ENCODE data around the gene TMBIM1.

The TMBIM1 gene

GRCh38 chr2:218301176-218301819, 9.0 kb upstream of the TMBIM1 start (continued):
- TF ChIP-seq, protein P1, sequence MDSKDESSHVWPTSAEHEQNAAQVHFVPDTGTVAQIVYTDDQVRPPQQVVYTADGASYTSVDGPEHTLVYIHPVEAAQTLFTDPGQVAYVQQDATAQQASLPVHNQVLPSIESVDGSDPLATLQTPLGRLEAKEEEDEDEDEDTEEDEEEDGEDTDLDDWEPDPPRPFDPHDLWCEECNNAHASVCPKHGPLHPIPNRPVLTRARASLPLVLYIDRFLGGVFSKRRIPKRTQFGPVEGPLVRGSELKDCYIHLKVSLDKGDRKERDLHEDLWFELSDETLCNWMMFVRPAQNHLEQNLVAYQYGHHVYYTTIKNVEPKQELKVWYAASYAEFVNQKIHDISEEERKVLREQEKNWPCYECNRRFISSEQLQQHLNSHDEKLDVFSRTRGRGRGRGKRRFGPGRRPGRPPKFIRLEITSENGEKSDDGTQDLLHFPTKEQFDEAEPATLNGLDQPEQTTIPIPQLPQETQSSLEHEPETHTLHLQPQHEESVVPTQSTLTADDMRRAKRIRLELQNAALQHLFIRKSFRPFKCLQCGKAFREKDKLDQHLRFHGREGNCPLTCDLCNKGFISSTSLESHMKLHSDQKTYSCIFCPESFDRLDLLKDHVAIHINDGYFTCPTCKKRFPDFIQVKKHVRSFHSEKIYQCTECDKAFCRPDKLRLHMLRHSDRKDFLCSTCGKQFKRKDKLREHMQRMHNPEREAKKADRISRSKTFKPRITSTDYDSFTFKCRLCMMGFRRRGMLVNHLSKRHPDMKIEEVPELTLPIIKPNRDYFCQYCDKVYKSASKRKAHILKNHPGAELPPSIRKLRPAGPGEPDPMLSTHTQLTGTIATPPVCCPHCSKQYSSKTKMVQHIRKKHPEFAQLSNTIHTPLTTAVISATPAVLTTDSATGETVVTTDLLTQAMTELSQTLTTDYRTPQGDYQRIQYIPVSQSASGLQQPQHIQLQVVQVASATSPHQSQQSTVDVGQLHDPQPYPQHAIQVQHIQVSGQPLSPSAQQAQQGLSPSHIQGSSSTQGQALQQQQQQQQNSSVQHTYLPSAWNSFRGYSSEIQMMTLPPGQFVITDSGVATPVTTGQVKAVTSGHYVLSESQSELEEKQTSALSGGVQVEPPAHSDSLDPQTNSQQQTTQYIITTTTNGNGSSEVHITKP (tag by site-specific recombination; IDR thresholded peaks at IDR 0.05), result peak; percentile 53; the same call in 1 of the 2 replicates
- TF ChIP-seq SCRT1 (tag by site-specific recombination; IDR thresholded peaks at IDR 0.05; ENCODE audit: borderline replicate concordance), result peak; percentile 69; the same call in 1 of the 2 replicates
- no peak for TF ChIP-seq EGR2 (tag by site-specific recombination; IDR thresholded peaks at IDR 0.05; ENCODE audit: low read depth)
- peak; percentile 77; the same call in 1 of the 2 replicates for TF ChIP-seq ZSCAN30 (tag by site-specific recombination; IDR thresholded peaks at IDR 0.05)
- 0 out of 2 replicates have a peak, but pooled peaks have one; percentile 44 for TF ChIP-seq ZNF24 (tag by site-specific recombination; IDR thresholded peaks at IDR 0.05)
- TF ChIP-seq ZNF2 (tag by site-specific recombination; IDR thresholded peaks at IDR 0.05), result peak; percentile 61; the same call in 1 of the 2 replicates
- TF ChIP-seq ZNF121 (tag by site-specific recombination; IDR thresholded peaks at IDR 0.05), result peak; percentile 92
- TF ChIP-seq ZFP41 (tag by site-specific recombination; IDR thresholded peaks at IDR 0.05; ENCODE audit: borderline replicate concordance), result no peak
- 0 out of 2 replicates have a peak, but pooled peaks have one; percentile 30 for TF ChIP-seq ZFP37 (tag by site-specific recombination; IDR thresholded peaks at IDR 0.05)
- TF ChIP-seq ZSCAN16 (tag by site-specific recombination; IDR thresholded peaks at IDR 0.05), result no peak
- no peak for TF ChIP-seq SP3 (tag by site-specific recombination; IDR thresholded peaks at IDR 0.05)
- TF ChIP-seq YY1 (tag by site-specific recombination; IDR thresholded peaks at IDR 0.05), result no peak
- TF ChIP-seq, protein P2, sequence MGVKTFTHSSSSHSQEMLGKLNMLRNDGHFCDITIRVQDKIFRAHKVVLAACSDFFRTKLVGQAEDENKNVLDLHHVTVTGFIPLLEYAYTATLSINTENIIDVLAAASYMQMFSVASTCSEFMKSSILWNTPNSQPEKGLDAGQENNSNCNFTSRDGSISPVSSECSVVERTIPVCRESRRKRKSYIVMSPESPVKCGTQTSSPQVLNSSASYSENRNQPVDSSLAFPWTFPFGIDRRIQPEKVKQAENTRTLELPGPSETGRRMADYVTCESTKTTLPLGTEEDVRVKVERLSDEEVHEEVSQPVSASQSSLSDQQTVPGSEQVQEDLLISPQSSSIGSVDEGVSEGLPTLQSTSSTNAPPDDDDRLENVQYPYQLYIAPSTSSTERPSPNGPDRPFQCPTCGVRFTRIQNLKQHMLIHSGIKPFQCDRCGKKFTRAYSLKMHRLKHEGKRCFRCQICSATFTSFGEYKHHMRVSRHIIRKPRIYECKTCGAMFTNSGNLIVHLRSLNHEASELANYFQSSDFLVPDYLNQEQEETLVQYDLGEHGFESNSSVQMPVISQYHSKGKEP (tag by site-specific recombination; IDR thresholded peaks at IDR 0.05), result peak; percentile 63; the same call in 1 of the 2 replicates
- TF ChIP-seq ZNF654 (tag by site-specific recombination; IDR thresholded peaks at IDR 0.05; ENCODE audit: low read depth), result peak; percentile 93
- peak; percentile 21; the same call in 1 of the 2 replicates for TF ChIP-seq ZNF391 (tag by site-specific recombination; IDR thresholded peaks at IDR 0.05; ENCODE audit: borderline replicate concordance, low read depth)
- TF ChIP-seq ZEB2 (tag by site-specific recombination; IDR thresholded peaks at IDR 0.05), result peak; percentile 74
- TF ChIP-seq ZNF555 (tag by site-specific recombination; conservative IDR thresholded peaks at IDR 0.05), result no peak
- TF ChIP-seq, protein P3, sequence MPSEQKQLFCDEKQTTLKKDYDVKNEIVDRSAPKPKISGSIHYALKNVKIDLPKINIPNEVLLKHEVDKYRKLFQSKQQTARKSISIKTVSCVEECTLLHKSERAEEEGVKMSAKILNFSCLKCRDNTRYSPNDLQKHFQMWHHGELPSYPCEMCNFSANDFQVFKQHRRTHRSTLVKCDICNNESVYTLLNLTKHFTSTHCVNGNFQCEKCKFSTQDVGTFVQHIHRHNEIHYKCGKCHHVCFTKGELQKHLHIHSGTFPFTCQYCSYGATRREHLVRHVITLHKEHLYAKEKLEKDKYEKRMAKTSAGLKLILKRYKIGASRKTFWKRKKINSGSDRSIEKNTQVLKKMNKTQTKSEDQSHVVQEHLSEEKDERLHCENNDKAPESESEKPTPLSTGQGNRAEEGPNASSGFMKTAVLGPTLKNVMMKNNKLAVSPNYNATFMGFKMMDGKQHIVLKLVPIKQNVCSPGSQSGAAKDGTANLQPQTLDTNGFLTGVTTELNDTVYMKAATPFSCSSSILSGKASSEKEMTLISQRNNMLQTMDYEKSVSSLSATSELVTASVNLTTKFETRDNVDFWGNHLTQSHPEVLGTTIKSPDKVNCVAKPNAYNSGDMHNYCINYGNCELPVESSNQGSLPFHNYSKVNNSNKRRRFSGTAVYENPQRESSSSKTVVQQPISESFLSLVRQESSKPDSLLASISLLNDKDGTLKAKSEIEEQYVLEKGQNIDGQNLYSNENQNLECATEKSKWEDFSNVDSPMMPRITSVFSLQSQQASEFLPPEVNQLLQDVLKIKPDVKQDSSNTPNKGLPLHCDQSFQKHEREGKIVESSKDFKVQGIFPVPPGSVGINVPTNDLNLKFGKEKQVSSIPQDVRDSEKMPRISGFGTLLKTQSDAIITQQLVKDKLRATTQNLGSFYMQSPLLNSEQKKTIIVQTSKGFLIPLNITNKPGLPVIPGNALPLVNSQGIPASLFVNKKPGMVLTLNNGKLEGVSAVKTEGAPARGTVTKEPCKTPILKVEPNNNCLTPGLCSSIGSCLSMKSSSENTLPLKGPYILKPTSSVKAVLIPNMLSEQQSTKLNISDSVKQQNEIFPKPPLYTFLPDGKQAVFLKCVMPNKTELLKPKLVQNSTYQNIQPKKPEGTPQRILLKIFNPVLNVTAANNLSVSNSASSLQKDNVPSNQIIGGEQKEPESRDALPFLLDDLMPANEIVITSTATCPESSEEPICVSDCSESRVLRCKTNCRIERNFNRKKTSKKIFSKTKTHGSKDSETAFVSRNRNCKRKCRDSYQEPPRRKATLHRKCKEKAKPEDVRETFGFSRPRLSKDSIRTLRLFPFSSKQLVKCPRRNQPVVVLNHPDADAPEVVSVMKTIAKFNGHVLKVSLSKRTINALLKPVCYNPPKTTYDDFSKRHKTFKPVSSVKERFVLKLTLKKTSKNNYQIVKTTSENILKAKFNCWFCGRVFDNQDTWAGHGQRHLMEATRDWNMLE (tag by site-specific recombination; conservative IDR thresholded peaks at IDR 0.05; ENCODE audit: low read depth), result no peak
- TF ChIP-seq ZNF174 (tag by site-specific recombination; IDR thresholded peaks at IDR 0.05), result no peak
- TF ChIP-seq, protein P4, sequence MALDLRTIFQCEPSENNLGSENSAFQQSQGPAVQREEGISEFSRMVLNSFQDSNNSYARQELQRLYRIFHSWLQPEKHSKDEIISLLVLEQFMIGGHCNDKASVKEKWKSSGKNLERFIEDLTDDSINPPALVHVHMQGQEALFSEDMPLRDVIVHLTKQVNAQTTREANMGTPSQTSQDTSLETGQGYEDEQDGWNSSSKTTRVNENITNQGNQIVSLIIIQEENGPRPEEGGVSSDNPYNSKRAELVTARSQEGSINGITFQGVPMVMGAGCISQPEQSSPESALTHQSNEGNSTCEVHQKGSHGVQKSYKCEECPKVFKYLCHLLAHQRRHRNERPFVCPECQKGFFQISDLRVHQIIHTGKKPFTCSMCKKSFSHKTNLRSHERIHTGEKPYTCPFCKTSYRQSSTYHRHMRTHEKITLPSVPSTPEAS (tag by site-specific recombination; IDR thresholded peaks at IDR 0.05), result no peak
- no peak for TF ChIP-seq ZNF530 (tag by site-specific recombination; IDR thresholded peaks at IDR 0.05; ENCODE audit: low read depth)
- TF ChIP-seq ZNF561 (tag by site-specific recombination; IDR thresholded peaks at IDR 0.05; ENCODE audit: borderline replicate concordance), result 0 out of 2 replicates have a peak, but pooled peaks have one; percentile 35
